Endothelial cell of umbilical vein (primary cell): ENCODE measurements around the gene THAP3. TPM values are rescaled to one million over a fixed set of nuclear protein-coding genes. Genes with fewer than 3 reads are reported as not detected.

ENCODE experiments used
- BruUV-seq: library from RNA; stranded (reverse); fragments of 400-500 nt; replicated peaks from 2 replicates; lab custom pipeline; 2021; lab: Mats Ljungman, UMichigan
- CTCF ChIA-PET: fragments of 300-600, 350-600 bp; sonication (Branson Sonifier 250); formaldehyde crosslinking; loops from one replicate; lab custom pipeline; 2021; ENCODE audit warnings: antibody characterized with exemption, inconsistent platforms; lab: Charles Lee
- POLR2A ChIA-PET: fragments of 300-600, 350-600 bp; sonication (Branson Sonifier 250); formaldehyde crosslinking; loops from one replicate; lab custom pipeline; 2021; ENCODE audit warnings: antibody characterized with exemption, inconsistent platforms; lab: Charles Lee
- DNase-seq: peaks from one replicate; pipeline ENCODE4 v3.0.0-alpha.2; 2011; ENCODE audit warnings: low read depth, low spot score
- FAIRE-seq: peaks from 2 replicates; lab custom pipeline; 2011; peaks lifted over from hg19 to GRCh38; lab: Jason Lieb, UNC
- H2AFZ ChIP-seq: 2 replicates; pipeline ENCODE4 v1.6.0; 2012; ENCODE audit warnings: low read depth, low read length, control low read depth, inconsistent platforms
- H3K27ac ChIP-seq: 2 replicates; pipeline ENCODE4 v1.5.1; 2011; ENCODE audit warnings: low read depth, mild to moderate bottlenecking, control low read depth, low read length, moderate library complexity; ENCODE audit not compliant: insufficient read depth
- H3K27me3 ChIP-seq, 2 experiments: 2 replicates each; pipeline versions ENCODE4 v1.6.0 to v1.6.1; 2011; ENCODE audit warnings: low read length in 2 of 2, mixed read lengths in 1 of 2; ENCODE audit not compliant: control insufficient read depth in 2 of 2, insufficient read depth in 2 of 2
- H3K36me3 ChIP-seq, 2 experiments: 2 replicates in 1 of 2; 3 replicates in 1 of 2; pipeline ENCODE4 v1.5.1; 2011; ENCODE audit warnings: low read length in 2 of 2, mild to moderate bottlenecking in 1 of 2, moderate library complexity in 1 of 2; ENCODE audit not compliant: control insufficient read depth in 2 of 2, insufficient read depth in 2 of 2; ENCODE audit errors: extremely low read depth in 1 of 2
- H3K4me1 ChIP-seq: 3 replicates; pipeline ENCODE4 v1.5.1; 2011; ENCODE audit warnings: mild to moderate bottlenecking, low read length; ENCODE audit not compliant: control insufficient read depth, insufficient read depth; ENCODE audit errors: extremely low read depth
- H3K4me2 ChIP-seq: 2 replicates; pipeline ENCODE4 v1.6.1; 2011; ENCODE audit warnings: low read length, control low read depth, mixed read lengths; ENCODE audit not compliant: insufficient read depth
- H3K4me3 ChIP-seq, 3 experiments: fragments of 200-600 bp in 1 of 3; sonication (generic), shearing (Covaris generic) in 1 of 3; replicated peaks in 1 of 3; 2 replicates each; pipeline ENCODE4 v1.5.1; 2011 to 2016; ENCODE audit warnings: control low read depth in 3 of 3, low read length in 3 of 3, mild to moderate bottlenecking in 2 of 3, inconsistent platforms in 1 of 3, low read depth in 1 of 3, moderate library complexity in 1 of 3; ENCODE audit not compliant: insufficient read depth in 1 of 3
- H3K79me2 ChIP-seq: 2 replicates; pipeline ENCODE4 v1.6.0; 2012; ENCODE audit warnings: low read length, inconsistent platforms; ENCODE audit not compliant: control insufficient read depth, insufficient read depth
- H3K9ac ChIP-seq: replicated peaks from 2 replicates; pipeline ENCODE3; 2011; ENCODE audit warnings: low read length, control low read depth; ENCODE audit not compliant: insufficient read depth; ENCODE audit errors: extremely low read depth
- H3K9me1 ChIP-seq: replicated peaks from 3 replicates; pipeline ENCODE4 v1.6.0; 2011; ENCODE audit warnings: mild to moderate bottlenecking, low read length; ENCODE audit not compliant: control insufficient read depth, insufficient read depth; ENCODE audit errors: extremely low read depth
- H3K9me3 ChIP-seq: replicated peaks from 2 replicates; pipeline ENCODE4 v1.5.1; 2012; ENCODE audit warnings: low read length, inconsistent platforms; ENCODE audit not compliant: control insufficient read depth, insufficient read depth
- H4K20me1 ChIP-seq: replicated peaks from 2 replicates; pipeline ENCODE3; 2011; ENCODE audit warnings: mild to moderate bottlenecking, low read length; ENCODE audit not compliant: control insufficient read depth, insufficient read depth; ENCODE audit errors: extremely low read depth
- CTCF ChIP-seq, 2 donors: IDR thresholded peaks; 1 replicate in 1 of 2; 2 replicates in 1 of 2; pipeline ENCODE4 v1.5.1; 2011; ENCODE audit warnings: low read length in 2 of 2, mild to moderate bottlenecking in 2 of 2, moderate library complexity in 2 of 2, control low read depth in 1 of 2, inconsistent platforms in 1 of 2, low read depth in 1 of 2; ENCODE audit not compliant: insufficient read depth in 1 of 2; ENCODE audit errors: extremely low read depth in 1 of 2
- EZH2 ChIP-seq: IDR thresholded peaks from 2 replicates; pipeline ENCODE4 v1.6.1; 2012; ENCODE audit warnings: borderline replicate concordance, low read depth, mild to moderate bottlenecking, moderate library complexity, low read length, inconsistent platforms; ENCODE audit not compliant: severe bottlenecking
- FOS ChIP-seq: IDR thresholded peaks from 2 replicates; pipeline ENCODE4 v1.6.1; 2011; ENCODE audit warnings: mild to moderate bottlenecking, low read length, moderate library complexity, borderline replicate concordance; ENCODE audit not compliant: insufficient read depth
- GATA2 ChIP-seq: IDR thresholded peaks from 2 replicates; pipeline ENCODE4 v1.7.0; 2011; ENCODE audit warnings: low read depth, mild to moderate bottlenecking, moderate library complexity, mixed read lengths, low read length; ENCODE audit not compliant: insufficient read length, insufficient read depth
- JUN ChIP-seq: IDR thresholded peaks from 2 replicates; pipeline ENCODE4 v1.6.1; 2011; ENCODE audit warnings: borderline replicate concordance, low read depth; ENCODE audit not compliant: insufficient read length, insufficient read depth
- MAX ChIP-seq: IDR thresholded peaks from 2 replicates; pipeline ENCODE4 v1.6.1; 2011; ENCODE audit not compliant: insufficient read depth, insufficient read length
- MYC ChIP-seq: IDR thresholded peaks from one replicate; pipeline ENCODE4 v1.6.1; 2011; ENCODE audit warnings: mild to moderate bottlenecking, low read depth, low read length
- POLR2A ChIP-seq: IDR thresholded peaks from 2 replicates; pipeline ENCODE4 v1.6.1; 2012; ENCODE audit warnings: low read depth, mild to moderate bottlenecking, control low read depth, low read length
- POLR2AphosphoS5 ChIP-seq: IDR thresholded peaks from 2 replicates; pipeline ENCODE4 v1.6.1; 2012; ENCODE audit warnings: low read depth, mild to moderate bottlenecking, control low read depth, low read length, moderate library complexity; ENCODE audit not compliant: insufficient read depth
- dilution Hi-C: fragments of 300-500 bp; cut with MboI; formaldehyde crosslinking; loops from one replicate; pipeline ENCODE4 v1.15.0; 2019; ENCODE audit warnings: low sequenced_read_pairs; ENCODE audit not compliant: extremely low pct_ligation_motif_present
- intact Hi-C: fragments of 100-400 bp; cut with micrococcal nuclease; formaldehyde crosslinking; loops from one replicate; pipeline ENCODE4 v1.10.0; 2022
- polyA plus RNA-seq, 4 experiments: library from polyadenylated mRNA; depleted of rRNA in 3 of 4; stranded (reverse) in 3 of 4; unstranded in 1 of 4; fragments of >200 nt; gene quantifications; 2 replicates each; pipeline versions ENCODE4 v1.2.1 to v1.2.3, GENCODE V29; 2011 to 2012; ENCODE audit warnings: missing spikeins in 1 of 4
- total RNA-seq: library from RNA; stranded (reverse); gene quantifications from 2 replicates; pipeline ENCODE4 v1.2.3, GENCODE V29; 2021

Gene THAP3
- total and polyA plus RNA-seq, 2 donors (not counting 3 experiments of a cell fraction or from before 2014, with no cell fraction given), result 11.3 to 16.7 TPM

GRCh38 chr1:6634371-6635052 lies 9.8 kb downstream of the THAP3 start:
- no peak overlapping the region for H3K9ac ChIP-seq
- intact Hi-C loops, result loop anchor here (1.0 kb wide), 1 partner anchor 80 kb away; the partner anchor contains the start of gene NOL9
- no peaks in the 10 kb centered on the region for H3K4me1 ChIP-seq
- no peaks in the 10 kb centered on the region for H4K20me1 ChIP-seq
- dilution Hi-C loops, result no loop called here
- TF ChIP-seq EZH2, result no peak
- no peak for TF ChIP-seq MAX
- peak; percentile 14 for TF ChIP-seq POLR2AphosphoS5
- TF ChIP-seq GATA2, result no peak
- no peak for TF ChIP-seq FOS
- TF ChIP-seq POLR2A, result no peak
- TF ChIP-seq CTCF (IDR thresholded peaks at IDR 0.05; ENCODE audit: extremely low read depth in 1 of 2, insufficient read depth in 1 of 2, low read depth in 1 of 2, low read length in 2 of 2), result peak; percentile 50 to 77
- no peak for TF ChIP-seq MYC
- TF ChIP-seq JUN, result no peak
- H3K9me1 ChIP-seq, result no peaks in the 10 kb centered on the region
- POLR2A ChIA-PET, result no interaction called here
- BruUV-seq, result TSS peak; percentile 53
- no peak overlapping the region for H3K27ac ChIP-seq
- no peaks in the 10 kb centered on the region for H3K27me3 ChIP-seq
- no peak overlapping the region for H2AFZ ChIP-seq
- H3K4me3 ChIP-seq, result no peak overlapping the region
- DNase-seq (peak; percentile 56), FAIRE-seq (no peak)
- no peaks in the 10 kb centered on the region for H3K79me2 ChIP-seq
- no peak overlapping the region for H3K4me2 ChIP-seq
- H3K9me3 ChIP-seq, result no peaks in the 10 kb centered on the region
- CTCF ChIA-PET, result interaction anchor here (0.6 to 1.4 kb wide), 6 partner anchors 12 to 148 kb away, joined by 3 to 9 read pairs (median 4); partner anchors contain the start of gene DNAJC11
- H3K36me3 ChIP-seq, result peaks cover 6 to 38% of the 10 kb centered on the region in 2 experiments
